SK-N-SH treated with all-trans-retinoic acid at 6 μM for 48 hours (cell line): ENCODE results near the gene KEAP1.

Experiments
- ISL1 ChIP-seq: fragments of 250-450 bp; sonication (Bioruptor Pico); IDR thresholded peaks from 2 replicates; pipeline ENCODE4 v2.1.2; 2022; ENCODE audit warnings: mild to moderate bottlenecking, moderate library complexity
- TCF4 ChIP-seq: fragments of 250-450 bp; sonication (Bioruptor Pico); IDR thresholded peaks from 2 replicates; pipeline ENCODE4 v1.8.0; 2021; ENCODE audit warnings: mild to moderate bottlenecking, moderate library complexity, borderline replicate concordance

DNA sequence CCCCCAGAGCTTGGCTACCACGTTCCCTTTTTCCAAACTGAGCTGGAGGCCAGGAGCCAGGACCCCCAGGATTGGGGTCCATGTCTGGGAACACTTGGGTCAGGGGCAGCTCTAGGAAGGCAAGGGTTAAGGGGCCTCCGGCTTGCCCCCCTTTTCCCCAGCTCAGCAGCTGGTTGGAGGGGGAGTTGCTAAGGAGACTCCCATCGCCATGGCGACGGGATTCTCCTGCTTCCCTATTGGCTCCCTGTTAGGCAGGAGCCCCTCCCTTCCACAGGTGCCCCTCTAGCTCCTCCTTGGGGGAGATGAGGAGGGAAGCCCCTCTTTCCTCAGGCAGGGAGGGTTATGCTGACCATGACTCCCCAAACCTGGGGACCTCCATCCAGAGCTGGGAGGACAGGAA, 48.9 kb downstream of the KEAP1 start:
- no peak for TF ChIP-seq TCF4
- no peak for TF ChIP-seq ISL1 (CRISPR knock-in tag)
